ENCODE results near the gene GPR21. TPM values are rescaled to one million over a fixed set of nuclear protein-coding genes. Genes with fewer than 3 reads are reported as not detected.

Gene GPR21
- total and polyA plus RNA-seq, 2 of the 13 experiments (the other 11 are each of a cell fraction or from before 2014, with no cell fraction given), result 0.29 to 0.32 TPM

- TF ChIP-seq, protein P1, sequence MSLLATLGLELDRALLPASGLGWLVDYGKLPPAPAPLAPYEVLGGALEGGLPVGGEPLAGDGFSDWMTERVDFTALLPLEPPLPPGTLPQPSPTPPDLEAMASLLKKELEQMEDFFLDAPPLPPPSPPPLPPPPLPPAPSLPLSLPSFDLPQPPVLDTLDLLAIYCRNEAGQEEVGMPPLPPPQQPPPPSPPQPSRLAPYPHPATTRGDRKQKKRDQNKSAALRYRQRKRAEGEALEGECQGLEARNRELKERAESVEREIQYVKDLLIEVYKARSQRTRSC (CRISPR knock-in tag; IDR thresholded peaks at IDR 0.05; ENCODE audit: low read depth), result no peak
- TF ChIP-seq ZBTB43 (CRISPR knock-in tag; conservative IDR thresholded peaks at IDR 0.05) (no peak), SMAD3 (CRISPR knock-in tag; IDR thresholded peaks at IDR 0.05) (peak; percentile 59), ATF7-NPFF (CRISPR knock-in tag; IDR thresholded peaks at IDR 0.05; ENCODE audit: low read depth) (no peak), ZNF512 (CRISPR knock-in tag; IDR thresholded peaks at IDR 0.05) (no peak), PHF21A (CRISPR knock-in tag; IDR thresholded peaks at IDR 0.05) (no peak), SCMH1 (CRISPR knock-in tag; IDR thresholded peaks at IDR 0.05; ENCODE audit: borderline replicate concordance) (no peak), ZNF101 (CRISPR knock-in tag; IDR thresholded peaks at IDR 0.05; ENCODE audit: borderline replicate concordance, low read depth) (no peak), ZBTB42 (CRISPR knock-in tag; IDR thresholded peaks at IDR 0.05) (no peak), JUND (CRISPR knock-in tag; IDR thresholded peaks at IDR 0.05) (no peak), ZNF292 (CRISPR knock-in tag; IDR thresholded peaks at IDR 0.05; ENCODE audit: borderline replicate concordance, low read depth) (no peak), PBX2 (CRISPR knock-in tag; IDR thresholded peaks at IDR 0.05) (no peak), DNMT3B (CRISPR knock-in tag; conservative IDR thresholded peaks at IDR 0.05) (no peak), ZNF274 (CRISPR knock-in tag; IDR thresholded peaks at IDR 0.05) (no peak), ZFP1 (CRISPR knock-in tag; IDR thresholded peaks at IDR 0.05) (0 out of 2 replicates have a peak, but pooled peaks have one; percentile 18), ZC3H4 (CRISPR knock-in tag; IDR thresholded peaks at IDR 0.05; ENCODE audit: borderline replicate concordance) (no peak)
- TF ChIP-seq, protein P2, sequence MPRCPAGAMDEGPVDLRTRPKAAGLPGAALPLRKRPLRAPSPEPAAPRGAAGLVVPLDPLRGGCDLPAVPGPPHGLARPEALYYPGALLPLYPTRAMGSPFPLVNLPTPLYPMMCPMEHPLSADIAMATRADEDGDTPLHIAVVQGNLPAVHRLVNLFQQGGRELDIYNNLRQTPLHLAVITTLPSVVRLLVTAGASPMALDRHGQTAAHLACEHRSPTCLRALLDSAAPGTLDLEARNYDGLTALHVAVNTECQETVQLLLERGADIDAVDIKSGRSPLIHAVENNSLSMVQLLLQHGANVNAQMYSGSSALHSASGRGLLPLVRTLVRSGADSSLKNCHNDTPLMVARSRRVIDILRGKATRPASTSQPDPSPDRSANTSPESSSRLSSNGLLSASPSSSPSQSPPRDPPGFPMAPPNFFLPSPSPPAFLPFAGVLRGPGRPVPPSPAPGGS (CRISPR knock-in tag; IDR thresholded peaks at IDR 0.05), result no peak
- TF ChIP-seq, protein P3, sequence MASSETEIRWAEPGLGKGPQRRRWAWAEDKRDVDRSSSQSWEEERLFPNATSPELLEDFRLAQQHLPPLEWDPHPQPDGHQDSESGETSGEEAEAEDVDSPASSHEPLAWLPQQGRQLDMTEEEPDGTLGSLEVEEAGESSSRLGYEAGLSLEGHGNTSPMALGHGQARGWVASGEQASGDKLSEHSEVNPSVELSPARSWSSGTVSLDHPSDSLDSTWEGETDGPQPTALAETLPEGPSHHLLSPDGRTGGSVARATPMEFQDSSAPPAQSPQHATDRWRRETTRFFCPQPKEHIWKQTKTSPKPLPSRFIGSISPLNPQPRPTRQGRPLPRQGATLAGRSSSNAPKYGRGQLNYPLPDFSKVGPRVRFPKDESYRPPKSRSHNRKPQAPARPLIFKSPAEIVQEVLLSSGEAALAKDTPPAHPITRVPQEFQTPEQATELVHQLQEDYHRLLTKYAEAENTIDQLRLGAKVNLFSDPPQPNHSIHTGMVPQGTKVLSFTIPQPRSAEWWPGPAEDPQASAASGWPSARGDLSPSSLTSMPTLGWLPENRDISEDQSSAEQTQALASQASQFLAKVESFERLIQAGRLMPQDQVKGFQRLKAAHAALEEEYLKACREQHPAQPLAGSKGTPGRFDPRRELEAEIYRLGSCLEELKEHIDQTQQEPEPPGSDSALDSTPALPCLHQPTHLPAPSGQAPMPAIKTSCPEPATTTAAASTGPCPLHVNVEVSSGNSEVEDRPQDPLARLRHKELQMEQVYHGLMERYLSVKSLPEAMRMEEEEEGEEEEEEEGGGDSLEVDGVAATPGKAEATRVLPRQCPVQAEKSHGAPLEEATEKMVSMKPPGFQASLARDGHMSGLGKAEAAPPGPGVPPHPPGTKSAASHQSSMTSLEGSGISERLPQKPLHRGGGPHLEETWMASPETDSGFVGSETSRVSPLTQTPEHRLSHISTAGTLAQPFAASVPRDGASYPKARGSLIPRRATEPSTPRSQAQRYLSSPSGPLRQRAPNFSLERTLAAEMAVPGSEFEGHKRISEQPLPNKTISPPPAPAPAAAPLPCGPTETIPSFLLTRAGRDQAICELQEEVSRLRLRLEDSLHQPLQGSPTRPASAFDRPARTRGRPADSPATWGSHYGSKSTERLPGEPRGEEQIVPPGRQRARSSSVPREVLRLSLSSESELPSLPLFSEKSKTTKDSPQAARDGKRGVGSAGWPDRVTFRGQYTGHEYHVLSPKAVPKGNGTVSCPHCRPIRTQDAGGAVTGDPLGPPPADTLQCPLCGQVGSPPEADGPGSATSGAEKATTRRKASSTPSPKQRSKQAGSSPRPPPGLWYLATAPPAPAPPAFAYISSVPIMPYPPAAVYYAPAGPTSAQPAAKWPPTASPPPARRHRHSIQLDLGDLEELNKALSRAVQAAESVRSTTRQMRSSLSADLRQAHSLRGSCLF (CRISPR knock-in tag; IDR thresholded peaks at IDR 0.05; ENCODE audit: borderline replicate concordance), result 0 out of 2 replicates have a peak, but pooled peaks have one; percentile 35
These were observed 21.5 kb upstream of the GPR21 start (continued) for GRCh38 chr9:123011878-123012528.
